Activated CD8-positive, alpha-beta memory T cell treated with anti-CD3 and anti-CD28 coated beads, Interleukin-2, amount 10 ng/mL, durations not matched to agents 7 days and 5 days (primary cell): ENCODE measurements around the gene CD6. TPM values are rescaled to one million over a fixed set of nuclear protein-coding genes. Genes with fewer than 3 reads are reported as not detected.

Source experiments
- ATAC-seq: fragments of 150-1000 bp; cut with Tn5 transposase; one replicate; pipeline ENCODE4 v1.10.0; 2021; ENCODE audit warnings: moderate library complexity
- CTCF ChIA-PET: fragments of 350-600 bp; sonication (Branson Sonifier 250); formaldehyde crosslinking; loops from one replicate; lab custom pipeline; 2021; ENCODE audit warnings: antibody characterized with exemption; lab: Charles Lee
- DNase-seq: peaks from one replicate; pipeline ENCODE4 v3.0.0-alpha.2; 2020
- H3K27ac Mint-ChIP-seq: one replicate; pipeline ENCODE4 v1.8.0; 2021; ENCODE audit warnings: mild to moderate bottlenecking, mixed read lengths
- H3K27me3 Mint-ChIP-seq: one replicate; pipeline ENCODE4 v1.8.0; 2021; ENCODE audit warnings: mixed read lengths
- H3K36me3 Mint-ChIP-seq: one replicate; pipeline ENCODE4 v1.8.0; 2021; ENCODE audit warnings: mild to moderate bottlenecking, mixed read lengths
- H3K4me1 Mint-ChIP-seq: one replicate; pipeline ENCODE4 v1.8.0; 2021; ENCODE audit warnings: mixed read lengths
- H3K4me3 Mint-ChIP-seq: one replicate; pipeline ENCODE4 v1.8.0; 2021; ENCODE audit warnings: mild to moderate bottlenecking, moderate library complexity, mixed read lengths
- H3K9me3 Mint-ChIP-seq: one replicate; pipeline ENCODE4 v1.8.0; 2022; ENCODE audit warnings: low read depth, mixed read lengths
- total RNA-seq, 2 experiments: library from RNA; stranded (reverse); gene quantifications; one replicate each; pipeline ENCODE4 v1.2.3, GENCODE V29; 2021

CD6 gene
- total RNA-seq, 2 experiments from 2014 or later = 152 to 181 TPM

- no peak for ATAC-seq
- Mint-ChIP-seq H3K27me3 (peaks cover 39% of the 10 kb centered on the region), H3K27ac (no peak overlapping the region), H3K4me1 (peaks cover 6% of the 10 kb centered on the region), H3K36me3 (no peaks in the 10 kb centered on the region), H3K4me3 (no peak overlapping the region), H3K9me3 (no peaks in the 10 kb centered on the region)
- DNase-seq = no peak
- CTCF ChIA-PET = interaction anchor here (1.0 kb wide), 1 partner anchor 15 kb away, joined by 4 read pairs; no protein-coding TSS in a partner anchor
These were observed 41.7 kb upstream of the CD6 start for GRCh38 chr11:60929764-60930163.

- no peak overlapping the region for H3K27ac Mint-ChIP-seq
- H3K9me3 Mint-ChIP-seq = no peaks in the 10 kb centered on the region
- ATAC-seq = no peak
- no peak overlapping the region for H3K4me3 Mint-ChIP-seq
- CTCF ChIA-PET = interaction anchor here (1.0 kb wide), 1 partner anchor 15 kb away, joined by 4 read pairs; no protein-coding TSS in a partner anchor
- no peaks in the 10 kb centered on the region for H3K36me3 Mint-ChIP-seq
- DNase-seq = no peak
- peaks cover 33% of the 10 kb centered on the region for H3K27me3 Mint-ChIP-seq
- no peaks in the 10 kb centered on the region for H3K4me1 Mint-ChIP-seq
These were observed 41.1 kb upstream of the CD6 start for GRCh38 chr11:60930394-60930793.

- Mint-ChIP-seq H3K4me3 (no peak overlapping the region), H3K27me3 (peaks cover 18% of the 10 kb centered on the region), H3K36me3 (no peaks in the 10 kb centered on the region), H3K4me1 (no peaks in the 10 kb centered on the region), H3K27ac (no peak overlapping the region), H3K9me3 (no peaks in the 10 kb centered on the region)
- DNase-seq (no peak), ATAC-seq (no peak)
- CTCF ChIA-PET = no interaction called here
These were observed 39.6 kb upstream of the CD6 start for GRCh38 chr11:60931917-60932316.

- Mint-ChIP-seq H3K4me1 (no peaks in the 10 kb centered on the region), H3K9me3 (no peaks in the 10 kb centered on the region), H3K36me3 (no peaks in the 10 kb centered on the region), H3K27me3 (peaks cover 15% of the 10 kb centered on the region), H3K4me3 (no peak overlapping the region), H3K27ac (no peak overlapping the region)
- no peak for DNase-seq
- CTCF ChIA-PET = no interaction called here
- no peak for ATAC-seq
These were observed 38.7 kb upstream of the CD6 start for GRCh38 chr11:60932605-60933356.

GRCh38 chr11:60933416-60934123, 37.9 kb upstream of the CD6 start:
- Mint-ChIP-seq H3K36me3 (no peaks in the 10 kb centered on the region), H3K9me3 (no peaks in the 10 kb centered on the region), H3K4me3 (no peak overlapping the region), H3K4me1 (no peaks in the 10 kb centered on the region), H3K27ac (no peak overlapping the region), H3K27me3 (peaks cover 15% of the 10 kb centered on the region)
- ATAC-seq (no peak), DNase-seq (no peak)
- CTCF ChIA-PET = no interaction called here

- H3K27ac Mint-ChIP-seq = no peak overlapping the region
- peaks cover 14% of the 10 kb centered on the region for H3K27me3 Mint-ChIP-seq
- ATAC-seq (no peak), DNase-seq (no peak)
- CTCF ChIA-PET = no interaction called here
- H3K4me3 Mint-ChIP-seq = no peak overlapping the region
- no peaks in the 10 kb centered on the region for H3K9me3 Mint-ChIP-seq
- H3K4me1 Mint-ChIP-seq = no peaks in the 10 kb centered on the region
- H3K36me3 Mint-ChIP-seq = no peaks in the 10 kb centered on the region
These were observed 37.2 kb upstream of the CD6 start for GRCh38 chr11:60934124-60934789.

GRCh38 chr11:60934790-60935605, 36.5 kb upstream of the CD6 start:
- no peaks in the 10 kb centered on the region for H3K9me3 Mint-ChIP-seq
- no peak overlapping the region for H3K4me3 Mint-ChIP-seq
- no peaks in the 10 kb centered on the region for H3K36me3 Mint-ChIP-seq
- H3K27me3 Mint-ChIP-seq = peaks cover 7% of the 10 kb centered on the region
- ATAC-seq (no peak), DNase-seq (no peak)
- H3K4me1 Mint-ChIP-seq = no peaks in the 10 kb centered on the region
- CTCF ChIA-PET = no interaction called here
- no peak overlapping the region for H3K27ac Mint-ChIP-seq

- ATAC-seq (no peak), DNase-seq (no peak)
- CTCF ChIA-PET = interaction anchor here (1.0 kb wide), 1 partner anchor 252 kb away, joined by 3 read pairs; no protein-coding TSS in a partner anchor
- H3K27me3 Mint-ChIP-seq = peaks cover 4% of the 10 kb centered on the region
- no peak overlapping the region for H3K4me3 Mint-ChIP-seq
- no peaks in the 10 kb centered on the region for H3K4me1 Mint-ChIP-seq
- H3K9me3 Mint-ChIP-seq = no peaks in the 10 kb centered on the region
- no peak overlapping the region for H3K27ac Mint-ChIP-seq
- H3K36me3 Mint-ChIP-seq = no peaks in the 10 kb centered on the region
These were observed 35.6 kb upstream of the CD6 start for GRCh38 chr11:60935676-60936442.

- Mint-ChIP-seq H3K27me3 (peaks cover 2% of the 10 kb centered on the region), H3K4me1 (no peaks in the 10 kb centered on the region), H3K36me3 (no peaks in the 10 kb centered on the region), H3K27ac (no peak overlapping the region), H3K4me3 (no peak overlapping the region), H3K9me3 (no peaks in the 10 kb centered on the region)
- ATAC-seq (no peak), DNase-seq (no peak)
- CTCF ChIA-PET = interaction anchor here (1.0 kb wide), 1 partner anchor 251 kb away, joined by 3 read pairs; no protein-coding TSS in a partner anchor
These were observed 34.9 kb upstream of the CD6 start for GRCh38 chr11:60936467-60937143.

- CTCF ChIA-PET = no interaction called here
- Mint-ChIP-seq H3K27ac (no peak overlapping the region), H3K9me3 (no peaks in the 10 kb centered on the region), H3K4me1 (peaks cover 2% of the 10 kb centered on the region), H3K36me3 (no peaks in the 10 kb centered on the region), H3K27me3 (peaks cover 2% of the 10 kb centered on the region), H3K4me3 (no peak overlapping the region)
- DNase-seq (no peak), ATAC-seq (no peak)
These were observed 34.3 kb upstream of the CD6 start for GRCh38 chr11:60937144-60937527.

GRCh38 chr11:60937811-60938210, 33.7 kb upstream of the CD6 start:
- DNase-seq = no peak
- CTCF ChIA-PET = no interaction called here
- H3K27me3 Mint-ChIP-seq = peaks cover 2% of the 10 kb centered on the region
- H3K9me3 Mint-ChIP-seq = no peaks in the 10 kb centered on the region
- peaks cover 2% of the 10 kb centered on the region for H3K4me1 Mint-ChIP-seq
- ATAC-seq = no peak
- H3K27ac Mint-ChIP-seq = no peak overlapping the region
- no peaks in the 10 kb centered on the region for H3K36me3 Mint-ChIP-seq
- H3K4me3 Mint-ChIP-seq = no peak overlapping the region

- no peak overlapping the region for H3K4me3 Mint-ChIP-seq
- no peaks in the 10 kb centered on the region for H3K9me3 Mint-ChIP-seq
- peaks cover 2% of the 10 kb centered on the region for H3K4me1 Mint-ChIP-seq
- H3K36me3 Mint-ChIP-seq = no peaks in the 10 kb centered on the region
- H3K27me3 Mint-ChIP-seq = peaks cover 2% of the 10 kb centered on the region
- no peak for ATAC-seq
- CTCF ChIA-PET = interaction anchor here (1.2 to 1.8 kb wide), 2 partner anchors 20 to 32 kb away, joined by 3 to 4 read pairs; no protein-coding TSS in a partner anchor
- no peak overlapping the region for H3K27ac Mint-ChIP-seq
- no peak for DNase-seq
These were observed 33.0 kb upstream of the CD6 start for GRCh38 chr11:60938500-60938899.
